GM19351 (cell line): Measurements from ENCODE around the gene SSR1.
"Not testable (repeated sequence)": the region's sequence is repeated elsewhere in the genome, so short reads cannot be mapped to it uniquely, and the experiment has no call there.

ENCODE experiments used
- ATAC-seq: cut with Tn5 transposase; IDR thresholded peaks from one replicate; pipeline ENCODE4 v1.9.1; 2021; ENCODE audit warnings: mild to moderate bottlenecking, moderate library complexity; ENCODE audit not compliant: unreplicated experiment

Gene SSR1

DNA sequence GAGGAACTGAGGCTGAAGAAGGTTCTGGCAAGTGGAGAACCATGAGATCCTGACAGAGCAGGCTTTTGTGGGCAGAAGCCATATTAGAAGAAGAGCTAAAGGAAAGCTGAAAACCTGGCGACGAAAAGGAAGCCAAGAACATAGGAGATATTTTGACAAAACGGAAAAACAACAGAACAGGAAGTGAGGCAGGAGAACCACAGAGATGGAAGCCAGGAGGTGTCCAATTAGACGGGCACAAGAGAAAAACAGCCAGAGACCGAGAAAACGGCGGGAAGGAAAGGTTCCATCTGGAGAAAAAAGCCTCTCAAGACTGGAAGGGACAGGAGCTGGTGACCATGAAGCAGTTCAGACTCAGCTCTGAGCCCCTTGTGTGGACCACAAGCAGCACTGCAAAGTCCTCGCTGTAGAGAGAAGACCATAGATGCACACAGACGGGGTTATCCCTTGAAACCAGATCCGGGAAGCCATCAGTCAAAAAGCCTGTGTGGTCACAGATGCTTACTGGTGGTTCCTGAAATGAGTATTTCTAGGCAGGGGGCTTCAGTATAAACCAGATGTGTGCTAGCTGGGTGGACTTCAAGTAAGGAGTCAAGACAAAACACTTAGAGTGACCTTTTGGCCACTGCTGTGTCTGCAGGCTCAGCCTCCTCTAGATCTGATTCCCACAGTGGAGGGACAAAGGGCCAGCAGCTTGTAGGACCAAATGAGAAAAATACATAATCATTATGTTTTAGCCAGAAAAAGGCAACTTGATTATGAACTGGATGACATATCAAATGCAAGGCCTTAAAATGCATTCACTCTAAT is 30.7 kb downstream of the SSR1 start:
- ATAC-seq, result no peak

DNA sequence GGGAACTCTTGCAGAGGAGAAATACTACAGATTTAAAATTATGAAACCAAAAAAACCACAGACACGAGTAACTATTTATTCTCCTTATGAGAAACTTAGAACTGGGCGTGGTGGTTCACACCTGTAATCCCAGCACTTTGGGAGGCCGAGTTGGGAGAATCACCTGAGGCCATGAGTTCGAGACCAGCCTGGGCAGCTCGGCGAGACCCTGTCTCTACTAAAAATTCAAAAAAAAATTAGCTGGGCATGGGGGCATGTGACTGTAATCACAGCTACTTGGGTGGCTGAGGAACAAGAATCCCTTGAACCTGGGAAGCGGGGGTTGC is 36.8 kb downstream of the SSR1 start:
- no peak for ATAC-seq

DNA sequence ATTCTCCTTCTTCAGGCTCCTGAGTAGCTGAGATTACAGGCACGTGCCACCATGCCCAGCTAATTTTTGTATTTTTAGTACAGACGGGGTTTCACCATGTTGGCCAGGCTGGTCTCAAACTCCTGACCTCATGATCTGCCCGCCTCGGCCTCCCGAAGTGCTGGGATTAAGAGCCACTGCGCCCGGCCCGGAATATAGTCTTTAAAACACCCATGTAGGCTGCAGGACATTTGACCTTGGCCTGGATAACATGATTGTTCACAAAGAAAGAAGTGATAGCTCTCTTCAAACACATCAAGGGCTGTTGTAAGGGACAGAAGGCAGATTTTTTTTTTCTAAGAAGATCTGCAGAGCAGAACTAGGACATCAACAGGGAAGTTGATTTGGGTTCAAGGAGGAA is 38.5 kb downstream of the SSR1 start:
- not testable (repeated sequence) for ATAC-seq

DNA sequence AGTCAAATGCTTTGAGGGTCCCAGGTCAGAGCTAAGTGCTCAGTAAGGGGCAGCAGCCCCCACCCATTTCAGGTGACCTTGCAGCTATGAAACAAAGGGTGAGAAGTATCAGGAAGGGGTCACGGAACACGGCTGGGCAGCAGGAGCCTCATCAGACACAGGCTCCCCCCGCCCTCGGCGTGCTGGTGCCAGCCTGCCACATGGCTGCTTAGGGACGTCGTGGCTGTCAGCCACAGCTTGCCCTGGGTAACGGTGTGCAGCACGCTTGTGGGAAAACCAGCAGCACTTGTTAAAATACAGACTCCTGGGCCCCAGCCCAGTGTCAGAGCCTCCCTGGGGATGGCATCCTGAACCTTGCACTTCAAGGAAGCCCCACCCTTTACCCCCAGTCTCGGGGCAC is 39.3 kb downstream of the SSR1 start:
- no peak for ATAC-seq

DNA sequence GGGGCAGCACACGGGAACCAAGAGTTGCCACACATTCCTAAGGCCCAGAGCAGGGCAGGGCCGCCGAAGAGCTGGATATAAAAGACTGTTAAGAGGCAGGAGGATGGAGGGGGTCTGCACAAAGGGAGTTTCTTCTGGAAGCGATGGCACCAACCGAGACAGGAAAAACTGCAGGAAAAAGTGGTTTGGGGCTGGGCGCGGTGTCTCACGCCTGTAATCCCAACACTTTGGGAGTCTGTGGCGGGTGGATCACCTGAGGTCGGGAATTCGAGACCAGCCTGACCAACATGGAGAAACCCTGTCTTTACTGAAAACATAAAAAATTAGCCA is 41.8 kb downstream of the SSR1 start:
- no peak for ATAC-seq

DNA sequence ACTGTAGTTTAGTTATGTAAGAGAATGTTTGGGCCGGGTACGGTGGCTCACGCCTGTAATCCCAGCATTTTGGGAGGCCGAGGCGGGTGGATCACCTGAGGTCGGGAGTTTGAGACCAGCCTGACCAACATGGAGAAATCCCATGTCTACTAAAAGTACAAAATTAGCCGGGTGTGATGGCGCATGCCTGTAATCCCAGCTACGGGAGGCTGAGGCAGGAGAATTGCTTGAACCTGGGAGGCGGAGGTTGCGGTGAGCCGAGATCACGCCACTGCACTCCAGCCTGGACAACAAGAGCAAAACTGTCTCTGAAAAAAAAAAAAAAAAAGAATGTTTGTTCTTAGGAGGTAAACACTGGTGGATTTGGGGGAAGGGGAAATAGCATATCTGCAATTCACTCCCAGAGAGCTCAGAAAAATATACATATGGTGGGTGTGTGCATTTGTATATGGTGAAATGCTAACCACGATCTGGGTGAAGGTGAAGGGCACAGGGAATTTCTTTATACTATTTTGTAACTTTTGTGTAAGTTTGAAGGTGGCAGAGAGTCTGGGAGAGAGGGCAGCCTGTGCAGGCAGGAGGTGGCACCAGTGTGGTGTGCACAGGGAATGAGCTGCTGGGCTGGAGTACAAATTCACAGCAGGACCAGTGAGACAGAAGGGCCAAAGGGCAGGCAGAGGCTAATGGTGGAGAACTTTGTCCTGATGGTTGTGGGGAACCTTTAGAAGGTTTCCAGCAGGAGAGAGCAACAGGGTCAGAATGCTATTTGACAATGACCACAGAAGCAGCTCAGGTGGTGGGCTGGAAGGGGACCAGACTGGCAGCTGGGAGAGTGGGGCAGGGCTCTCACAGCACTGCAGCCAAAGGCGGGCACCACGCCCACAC is 42.4 kb downstream of the SSR1 start:
- ATAC-seq, result no peak

DNA sequence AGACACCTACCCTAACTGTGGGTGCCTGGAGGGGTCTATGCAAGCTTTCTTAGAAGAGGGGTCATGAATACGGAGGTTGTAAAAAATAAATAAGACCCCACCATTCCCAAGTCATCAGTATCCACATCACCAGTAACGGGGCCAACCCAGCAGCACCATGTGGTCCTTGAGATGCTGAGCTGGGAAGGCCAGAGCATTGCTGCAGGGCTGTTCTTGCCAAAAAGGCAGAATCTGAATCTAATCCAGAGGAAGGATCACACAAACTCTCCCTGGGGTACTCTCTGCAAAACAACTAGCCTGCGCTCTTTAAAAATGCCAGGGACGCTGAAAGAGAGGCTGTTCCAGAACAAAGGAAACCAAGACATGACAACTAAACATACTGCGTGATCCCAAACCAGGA is 43.2 kb downstream of the SSR1 start:
- no peak for ATAC-seq

DNA sequence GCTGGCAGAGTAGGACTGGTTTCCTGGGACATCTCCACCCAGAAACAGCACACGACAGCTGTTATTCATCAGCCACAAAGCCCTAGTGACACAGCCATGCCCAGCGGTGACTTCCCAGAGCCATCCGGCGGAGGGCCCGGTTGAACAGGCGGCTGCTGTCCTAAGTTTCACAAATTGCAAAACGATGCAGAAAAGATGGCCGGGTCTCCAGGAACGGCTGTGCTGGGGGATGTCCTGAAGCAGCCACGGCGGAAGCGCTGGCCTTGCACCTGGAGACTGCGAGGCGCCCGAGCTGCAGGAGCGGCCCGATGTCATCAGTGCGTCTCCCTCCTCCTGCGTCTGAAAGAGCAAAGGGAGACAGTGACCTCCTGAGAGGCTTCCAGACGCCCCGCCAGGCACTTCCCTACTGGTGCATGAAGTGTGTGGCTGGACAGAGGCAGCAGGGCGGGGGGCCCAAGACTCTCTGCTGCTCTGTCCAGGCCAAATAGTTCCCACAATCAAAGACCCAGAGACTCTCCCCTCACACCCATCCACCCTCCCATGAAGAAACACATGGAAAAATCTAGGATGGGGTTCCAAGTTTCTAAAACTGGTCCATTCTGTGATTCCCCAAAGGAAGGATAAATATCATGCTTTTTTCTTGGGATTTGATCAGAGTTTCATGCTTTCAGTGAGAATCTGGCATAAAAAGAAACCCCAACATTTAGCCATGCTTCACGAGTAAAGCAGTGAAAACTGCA is 44.0 kb downstream of the SSR1 start:
- ATAC-seq, result no peak

DNA sequence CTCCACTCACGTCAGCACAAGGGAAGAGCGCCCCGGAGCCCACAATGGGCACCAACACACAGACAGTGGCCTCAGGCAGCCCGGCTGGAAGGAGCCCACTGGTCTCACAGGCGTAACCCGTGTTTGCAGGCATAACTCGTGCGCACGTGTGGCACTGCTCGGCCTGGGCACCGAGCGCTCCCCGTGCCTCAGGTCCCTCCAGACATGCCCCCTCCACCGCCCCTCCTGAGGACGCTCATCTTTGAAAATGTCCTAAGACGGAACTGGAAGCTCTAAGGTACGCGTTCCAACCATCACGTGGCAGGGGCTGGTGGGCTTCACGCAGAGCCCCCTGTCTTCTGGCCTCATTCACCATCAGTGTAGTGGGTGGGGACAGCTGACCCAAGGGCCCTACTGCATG is 44.6 kb downstream of the SSR1 start:
- no peak for ATAC-seq

DNA sequence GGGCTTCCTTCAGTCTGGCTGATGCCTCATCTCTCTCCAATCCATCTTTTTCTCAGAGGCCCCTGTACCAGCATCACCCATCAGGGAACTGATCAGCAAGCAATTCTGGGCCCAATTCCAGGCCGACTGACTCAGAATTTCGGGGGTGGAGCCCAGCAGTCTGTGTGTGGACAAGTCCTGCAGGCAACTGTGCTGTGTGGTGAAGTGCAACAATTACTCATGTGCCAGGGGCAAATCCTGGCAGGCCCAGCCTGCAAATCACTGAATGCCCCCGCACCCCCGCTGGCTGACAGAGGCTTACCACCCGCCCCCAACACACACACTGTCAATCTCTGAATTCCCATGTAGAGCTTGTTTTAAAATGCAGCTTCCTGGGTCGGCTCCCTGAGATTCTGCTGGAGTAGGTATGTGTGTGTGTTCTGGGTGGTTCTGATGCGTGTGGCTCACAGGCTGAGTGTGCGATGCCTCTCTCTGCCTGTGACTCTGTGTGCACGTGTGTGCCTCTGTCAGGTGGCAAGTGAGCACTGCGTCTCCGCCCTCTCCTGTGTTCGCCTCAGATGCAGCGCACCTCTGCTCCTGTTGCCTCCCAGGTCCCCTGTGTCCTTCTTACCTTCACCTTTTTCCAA is 45.4 kb downstream of the SSR1 start:
- no peak for ATAC-seq

DNA sequence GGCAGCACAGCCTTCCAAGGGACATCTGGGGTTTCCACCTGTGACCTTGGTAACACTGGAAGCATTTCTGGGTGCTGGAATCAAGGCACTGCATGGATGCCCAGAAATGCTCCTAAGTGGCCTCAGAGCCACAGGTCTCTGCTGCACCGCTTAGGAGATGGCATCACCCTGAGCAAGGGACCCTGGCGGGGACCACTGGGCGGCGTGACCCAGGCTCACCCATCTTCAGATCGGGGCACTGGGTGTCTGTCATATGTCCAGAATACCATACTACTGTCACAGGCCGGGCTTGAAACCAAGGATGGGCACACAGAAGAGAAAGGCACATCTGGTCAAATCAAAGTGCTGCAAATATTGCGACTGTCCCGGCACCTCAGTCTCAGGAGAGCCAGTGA is 45.9 kb downstream of the SSR1 start:
- ATAC-seq, result no peak

DNA sequence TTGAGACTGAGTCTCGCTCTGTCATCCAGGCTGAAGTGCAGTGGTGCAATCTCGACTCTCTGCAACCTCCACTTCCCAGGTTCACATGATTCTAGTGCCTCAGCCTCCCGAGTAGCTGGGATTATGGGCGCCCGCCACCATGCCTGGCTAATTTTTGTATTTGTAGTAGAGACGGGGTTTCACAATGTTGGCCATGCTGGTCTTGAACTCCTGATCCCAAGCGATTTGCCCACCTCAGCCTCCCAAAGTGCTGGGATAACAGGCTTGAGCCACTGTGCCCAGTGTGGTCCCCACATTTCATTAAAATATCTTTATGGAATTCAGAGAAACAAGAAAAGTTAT is 47.6 kb downstream of the SSR1 start:
- ATAC-seq, result not testable (repeated sequence)

DNA sequence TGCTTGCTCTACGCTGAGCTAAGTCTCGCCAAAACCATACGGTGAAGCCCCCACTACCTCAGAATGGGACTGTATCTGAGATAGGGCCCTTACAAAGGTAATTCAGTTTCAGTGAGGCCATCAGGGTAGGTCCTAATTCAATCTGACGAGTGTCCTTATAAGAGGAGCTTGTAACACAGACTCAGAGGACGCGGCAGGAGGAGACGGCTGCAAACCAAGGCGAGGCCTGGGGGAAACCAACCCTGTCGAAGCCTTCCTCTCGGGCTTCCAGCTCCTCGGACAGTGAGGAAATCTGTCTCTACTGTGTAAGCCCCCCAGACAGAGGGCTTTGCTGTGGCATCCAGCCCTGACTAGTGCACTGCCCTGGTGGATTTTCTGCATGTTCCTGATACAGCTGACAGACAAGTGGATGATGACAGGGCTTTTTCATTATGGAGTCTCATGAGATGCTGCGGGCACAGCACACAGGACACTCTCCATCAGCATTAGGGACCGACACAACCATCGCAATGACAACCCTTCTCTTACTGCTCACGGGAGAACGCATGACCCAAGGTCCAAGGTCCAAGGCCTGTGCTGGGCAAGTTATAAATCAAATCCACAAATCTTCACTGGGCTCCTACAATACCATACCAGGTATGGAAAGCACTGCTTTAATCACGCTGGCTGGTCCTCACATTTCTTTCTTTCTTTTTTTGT is 48.2 kb downstream of the SSR1 start:
- no peak for ATAC-seq

DNA sequence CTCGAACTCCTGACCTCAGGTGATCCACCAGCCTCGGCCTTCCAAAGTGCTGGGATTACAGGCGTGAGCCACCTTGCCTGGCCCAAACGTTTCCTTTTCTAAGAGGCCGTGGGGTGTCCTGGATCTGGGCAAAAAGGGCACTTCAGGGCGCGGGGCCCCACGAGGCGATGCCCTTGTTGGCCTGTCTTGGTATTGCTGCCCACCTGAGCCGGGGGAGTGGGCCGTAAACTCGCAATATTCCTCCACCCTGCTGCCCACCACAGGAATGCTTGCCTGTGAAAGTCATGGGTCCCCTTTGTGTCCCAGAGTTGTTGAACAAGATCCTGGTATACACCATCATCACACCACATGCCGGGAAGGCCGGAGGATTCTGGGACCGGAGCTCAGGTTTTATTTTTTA is 49.0 kb downstream of the SSR1 start:
- ATAC-seq, result no peak

DNA sequence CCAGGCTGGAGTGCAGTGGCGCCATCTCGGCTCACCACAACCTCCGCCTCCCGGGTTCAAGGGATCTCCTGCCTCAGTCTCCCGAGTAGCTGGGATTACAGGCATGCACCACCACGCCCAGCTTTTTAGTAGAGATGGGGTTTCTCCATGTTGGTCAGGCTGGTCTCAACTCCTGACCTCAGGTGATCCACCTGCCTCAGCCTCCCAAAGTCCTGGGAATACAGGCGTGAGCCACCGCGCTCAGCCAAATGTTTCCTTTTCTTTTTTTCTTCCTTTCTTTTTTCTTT is 49.5 kb downstream of the SSR1 start:
- ATAC-seq, result not testable (repeated sequence)

DNA sequence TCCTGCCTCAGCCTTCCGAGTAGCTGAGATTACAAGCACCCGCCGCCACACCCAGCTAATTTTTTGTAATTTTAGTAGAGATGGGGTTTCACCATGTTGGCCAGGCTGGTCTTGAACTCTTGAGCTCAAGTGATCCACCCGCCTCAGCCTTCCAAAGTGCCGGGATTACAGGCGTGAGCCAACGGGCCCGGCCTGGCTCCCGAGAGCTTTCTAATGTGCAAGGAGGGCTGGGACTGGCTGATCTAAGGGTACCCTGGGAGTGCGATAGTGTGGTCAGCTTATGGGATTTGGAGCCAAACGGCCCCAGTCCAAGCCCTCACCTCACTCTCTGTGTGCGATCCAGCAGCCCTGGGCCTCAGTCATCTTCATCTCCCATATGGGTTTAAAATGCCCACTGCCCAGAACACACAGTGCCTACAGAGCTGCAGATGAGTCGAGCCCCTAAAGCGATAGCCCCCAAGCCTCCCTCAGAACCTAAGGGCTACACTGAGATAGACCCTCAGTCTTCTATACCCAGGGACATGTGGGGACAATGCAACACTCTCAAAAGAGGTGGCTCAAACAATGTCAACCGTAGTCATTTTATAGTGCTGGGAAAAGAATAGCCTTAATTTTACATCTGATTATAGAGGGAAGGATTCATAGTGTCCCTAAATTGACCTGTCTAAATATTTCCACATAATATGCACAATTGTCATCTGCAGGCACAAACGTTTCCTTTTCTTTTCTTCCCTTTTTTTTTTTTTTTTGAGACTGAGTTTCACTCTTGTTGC is 50.1 kb downstream of the SSR1 start:
- no peak for ATAC-seq

DNA sequence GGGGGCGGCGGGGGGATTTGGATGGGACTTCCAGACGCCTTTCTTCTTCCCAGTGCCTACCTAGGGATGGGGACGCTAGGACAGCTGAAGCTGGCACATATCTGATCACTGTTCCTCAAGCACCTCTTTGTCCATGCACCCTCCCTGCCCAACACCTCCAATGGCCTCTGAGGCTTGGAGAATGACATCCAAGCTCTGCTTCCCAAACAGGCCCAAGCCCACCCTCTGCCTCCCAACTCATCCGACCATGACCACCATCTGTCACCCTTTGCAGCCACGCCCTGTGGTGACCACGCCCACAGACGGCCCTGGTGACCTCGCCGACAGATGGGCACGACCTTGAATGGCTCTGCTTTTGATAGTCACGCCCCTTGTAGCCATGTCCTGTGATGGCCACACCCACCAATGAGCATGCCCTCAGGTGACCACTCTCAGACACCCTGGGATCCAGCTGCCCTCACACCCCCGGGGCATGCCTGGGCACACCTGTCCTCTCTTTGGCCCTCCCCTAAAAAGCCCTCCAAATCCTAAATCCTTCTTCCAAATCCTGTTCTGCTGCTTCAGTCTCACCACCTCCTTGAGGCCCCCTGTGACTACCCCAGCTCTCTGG is 51.0 kb downstream of the SSR1 start:
- ATAC-seq, result no peak

DNA sequence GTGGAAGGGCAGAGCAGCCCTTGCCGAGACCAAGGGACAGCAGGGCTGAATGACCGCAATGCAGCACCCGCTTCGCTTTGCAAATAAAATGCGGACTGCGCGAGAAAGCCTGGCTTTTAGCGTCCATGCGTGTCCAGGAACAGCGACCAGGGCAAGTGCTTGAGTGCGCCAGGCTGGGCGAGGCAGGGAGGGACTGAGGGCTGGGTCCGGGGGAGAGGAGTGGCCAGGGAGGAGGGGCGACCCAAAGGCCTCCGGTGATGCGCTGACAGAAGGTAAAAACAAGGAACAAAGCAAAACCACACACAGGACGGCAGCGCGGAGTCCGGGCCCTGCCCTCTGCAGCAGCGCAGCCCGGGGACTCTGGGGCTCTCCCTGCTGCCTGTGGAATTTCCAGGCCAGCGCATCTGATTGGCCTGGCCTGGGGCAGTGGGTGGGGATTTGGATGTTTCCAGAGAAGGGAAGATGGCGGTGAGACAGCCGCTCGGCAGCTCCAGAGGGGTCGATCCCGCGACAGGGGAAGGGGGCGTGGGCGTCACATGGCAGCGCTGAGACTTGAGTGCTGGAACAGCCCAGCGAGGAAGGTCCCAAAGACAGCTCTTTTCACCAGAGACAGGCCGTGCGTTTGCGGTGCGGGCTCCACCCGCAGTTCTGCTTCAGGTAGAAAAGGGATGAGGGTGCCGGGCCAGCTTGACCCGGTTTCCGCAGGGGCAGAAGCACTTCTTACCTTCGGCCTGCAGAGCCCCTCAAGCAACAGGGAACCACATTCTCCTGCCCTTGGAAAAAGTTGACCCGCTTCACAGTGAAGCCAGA is 51.8 kb downstream of the SSR1 start:
- peak; percentile 78 for ATAC-seq
